Measurements from ENCODE around the gene SLC24A4.

DNA sequence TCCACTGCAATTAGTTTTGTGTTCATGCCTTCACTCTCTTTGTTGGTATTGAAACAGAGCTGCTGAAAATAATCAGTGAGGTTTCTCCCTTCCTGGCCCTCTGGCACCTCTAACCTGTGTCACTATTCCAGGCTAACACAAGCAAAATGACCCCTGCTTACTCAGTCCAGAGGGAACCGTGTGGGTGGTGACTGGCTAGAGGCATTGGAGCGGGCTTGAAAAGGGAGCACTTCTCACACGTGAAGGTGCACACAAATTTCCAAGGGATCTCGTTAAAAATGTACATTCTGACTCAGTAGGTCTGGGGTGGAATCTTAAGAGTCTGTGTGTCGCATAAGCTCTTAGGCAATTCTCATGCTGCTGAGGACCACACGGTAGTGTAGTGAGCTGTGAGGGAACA is 1.3 kb upstream of the SLC24A4 start:
- TF ChIP-seq, protein P1, sequence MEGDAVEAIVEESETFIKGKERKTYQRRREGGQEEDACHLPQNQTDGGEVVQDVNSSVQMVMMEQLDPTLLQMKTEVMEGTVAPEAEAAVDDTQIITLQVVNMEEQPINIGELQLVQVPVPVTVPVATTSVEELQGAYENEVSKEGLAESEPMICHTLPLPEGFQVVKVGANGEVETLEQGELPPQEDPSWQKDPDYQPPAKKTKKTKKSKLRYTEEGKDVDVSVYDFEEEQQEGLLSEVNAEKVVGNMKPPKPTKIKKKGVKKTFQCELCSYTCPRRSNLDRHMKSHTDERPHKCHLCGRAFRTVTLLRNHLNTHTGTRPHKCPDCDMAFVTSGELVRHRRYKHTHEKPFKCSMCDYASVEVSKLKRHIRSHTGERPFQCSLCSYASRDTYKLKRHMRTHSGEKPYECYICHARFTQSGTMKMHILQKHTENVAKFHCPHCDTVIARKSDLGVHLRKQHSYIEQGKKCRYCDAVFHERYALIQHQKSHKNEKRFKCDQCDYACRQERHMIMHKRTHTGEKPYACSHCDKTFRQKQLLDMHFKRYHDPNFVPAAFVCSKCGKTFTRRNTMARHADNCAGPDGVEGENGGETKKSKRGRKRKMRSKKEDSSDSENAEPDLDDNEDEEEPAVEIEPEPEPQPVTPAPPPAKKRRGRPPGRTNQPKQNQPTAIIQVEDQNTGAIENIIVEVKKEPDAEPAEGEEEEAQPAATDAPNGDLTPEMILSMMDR (IDR thresholded peaks at IDR 0.05; ENCODE audit: poor library complexity) = no peak
- TF ChIP-seq EZH2phosphoT487 (IDR thresholded peaks at IDR 0.05; ENCODE audit: low read depth, severe bottlenecking, unreplicated experiment) = no peak

All from hepatocyte (in vitro differentiated cells).